ENCODE results near the gene BEAN1.

- TF ChIP-seq, protein P1, sequence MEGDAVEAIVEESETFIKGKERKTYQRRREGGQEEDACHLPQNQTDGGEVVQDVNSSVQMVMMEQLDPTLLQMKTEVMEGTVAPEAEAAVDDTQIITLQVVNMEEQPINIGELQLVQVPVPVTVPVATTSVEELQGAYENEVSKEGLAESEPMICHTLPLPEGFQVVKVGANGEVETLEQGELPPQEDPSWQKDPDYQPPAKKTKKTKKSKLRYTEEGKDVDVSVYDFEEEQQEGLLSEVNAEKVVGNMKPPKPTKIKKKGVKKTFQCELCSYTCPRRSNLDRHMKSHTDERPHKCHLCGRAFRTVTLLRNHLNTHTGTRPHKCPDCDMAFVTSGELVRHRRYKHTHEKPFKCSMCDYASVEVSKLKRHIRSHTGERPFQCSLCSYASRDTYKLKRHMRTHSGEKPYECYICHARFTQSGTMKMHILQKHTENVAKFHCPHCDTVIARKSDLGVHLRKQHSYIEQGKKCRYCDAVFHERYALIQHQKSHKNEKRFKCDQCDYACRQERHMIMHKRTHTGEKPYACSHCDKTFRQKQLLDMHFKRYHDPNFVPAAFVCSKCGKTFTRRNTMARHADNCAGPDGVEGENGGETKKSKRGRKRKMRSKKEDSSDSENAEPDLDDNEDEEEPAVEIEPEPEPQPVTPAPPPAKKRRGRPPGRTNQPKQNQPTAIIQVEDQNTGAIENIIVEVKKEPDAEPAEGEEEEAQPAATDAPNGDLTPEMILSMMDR (IDR thresholded peaks at IDR 0.05), result no peak
- no peak for TF ChIP-seq POLR2A (IDR thresholded peaks at IDR 0.05)
These were observed 89.4 kb downstream of the BEAN1 start for GRCh38 chr16:66516509-66516807.

All from Peyer's patch (tissue), 4 donors.